Coronary artery (tissue), 2 donors: ENCODE data around the gene DIAPH1.
"Not testable (repeated sequence)": the region's sequence is repeated elsewhere in the genome, so short reads cannot be mapped to it uniquely, and the experiment has no call there.

Experiments used
- DNase-seq: peaks from one replicate; pipeline ENCODE4 v3.0.0-alpha.2; 2017; ENCODE audit warnings: low spot score
- H3K27ac ChIP-seq, 2 donors: fragments of 200-600 bp; sonication (generic); one replicate each; pipeline ENCODE4 v1.5.1; 2016 to 2019
- H3K4me3 ChIP-seq: fragments of 200-600 bp; sonication (generic); 2 replicates; pipeline ENCODE4 v1.5.1; 2016; ENCODE audit warnings: mild to moderate bottlenecking, moderate library complexity
- CTCF ChIP-seq: fragments of 200-600 bp; sonication (generic); IDR thresholded peaks from one replicate; pipeline ENCODE4 v1.5.1; 2019; ENCODE audit warnings: antibody characterized with exemption

The DIAPH1 gene

GRCh38 chr5:141611289-141611688 is 7.5 kb downstream of the DIAPH1 start:
- Histone ChIP-seq H3K27ac (no peak overlapping the region), H3K4me3 (no peak overlapping the region)
- no peak for DNase-seq
- TF ChIP-seq CTCF, result no peak

GRCh38 chr5:141609921-141610320 is 8.9 kb downstream of the DIAPH1 start:
- H3K4me3 ChIP-seq, H3K27ac ChIP-seq, DNase-seq: not testable (repeated sequence)

- no peak for DNase-seq
- TF ChIP-seq CTCF, result no peak
- H3K27ac ChIP-seq, result no peak overlapping the region
- H3K4me3 ChIP-seq, result no peak overlapping the region
Measured at GRCh38 chr5:141609044-141609443, 9.8 kb downstream of the DIAPH1 start.

GRCh38 chr5:141608557-141608956 is 10.2 kb downstream of the DIAPH1 start:
- H3K27ac ChIP-seq, result no peak overlapping the region
- H3K4me3 ChIP-seq, result no peak overlapping the region
- no peak for TF ChIP-seq CTCF
- no peak for DNase-seq

- TF ChIP-seq CTCF, result no peak
- Histone ChIP-seq H3K27ac (no peak overlapping the region), H3K4me3 (no peak overlapping the region)
- DNase-seq, result no peak
Measured at GRCh38 chr5:141608046-141608445, 10.8 kb downstream of the DIAPH1 start.

- TF ChIP-seq CTCF, result no peak
- peak overlapping the region; percentile 63 to 87 for H3K27ac ChIP-seq
- H3K4me3 ChIP-seq, result peak overlapping the region; percentile 26
- DNase-seq, result no peak
Measured at GRCh38 chr5:141605523-141606277, 13.1 kb downstream of the DIAPH1 start.

GRCh38 chr5:141603923-141604717 is 14.7 kb downstream of the DIAPH1 start:
- peak overlapping the region; percentile 49 to 70 for H3K27ac ChIP-seq
- H3K4me3 ChIP-seq, result peak overlapping the region; percentile 8
- TF ChIP-seq CTCF, result no peak
- peak; percentile 81 for DNase-seq
